ENCODE results near the gene ATP10D. TPM values are rescaled to one million over a fixed set of nuclear protein-coding genes. Genes with fewer than 3 reads are reported as not detected.

The ATP10D gene
- total RNA-seq, 1 donor from 2014 or later = 12.9 TPM

GRCh38 chr4:47612116-47613023 is 127.3 kb downstream of the ATP10D start:
- H3K27ac Mint-ChIP-seq (ENCODE audit: unreplicated experiment) = no peak overlapping the region
- H3K4me1 Mint-ChIP-seq (ENCODE audit: low read depth, unreplicated experiment) = no peaks in the 10 kb centered on the region
- TF ChIP-seq, protein P1, sequence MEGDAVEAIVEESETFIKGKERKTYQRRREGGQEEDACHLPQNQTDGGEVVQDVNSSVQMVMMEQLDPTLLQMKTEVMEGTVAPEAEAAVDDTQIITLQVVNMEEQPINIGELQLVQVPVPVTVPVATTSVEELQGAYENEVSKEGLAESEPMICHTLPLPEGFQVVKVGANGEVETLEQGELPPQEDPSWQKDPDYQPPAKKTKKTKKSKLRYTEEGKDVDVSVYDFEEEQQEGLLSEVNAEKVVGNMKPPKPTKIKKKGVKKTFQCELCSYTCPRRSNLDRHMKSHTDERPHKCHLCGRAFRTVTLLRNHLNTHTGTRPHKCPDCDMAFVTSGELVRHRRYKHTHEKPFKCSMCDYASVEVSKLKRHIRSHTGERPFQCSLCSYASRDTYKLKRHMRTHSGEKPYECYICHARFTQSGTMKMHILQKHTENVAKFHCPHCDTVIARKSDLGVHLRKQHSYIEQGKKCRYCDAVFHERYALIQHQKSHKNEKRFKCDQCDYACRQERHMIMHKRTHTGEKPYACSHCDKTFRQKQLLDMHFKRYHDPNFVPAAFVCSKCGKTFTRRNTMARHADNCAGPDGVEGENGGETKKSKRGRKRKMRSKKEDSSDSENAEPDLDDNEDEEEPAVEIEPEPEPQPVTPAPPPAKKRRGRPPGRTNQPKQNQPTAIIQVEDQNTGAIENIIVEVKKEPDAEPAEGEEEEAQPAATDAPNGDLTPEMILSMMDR (IDR thresholded peaks at IDR 0.05; ENCODE audit: partially characterized antibody, unreplicated experiment) = no peak
- no peaks in the 10 kb centered on the region for H3K36me3 Mint-ChIP-seq (ENCODE audit: unreplicated experiment)
- H3K9me3 Mint-ChIP-seq (ENCODE audit: unreplicated experiment) = no peaks in the 10 kb centered on the region
- H3K27me3 Mint-ChIP-seq (ENCODE audit: unreplicated experiment) = no peaks in the 10 kb centered on the region
- no peak for DNase-seq
- H3K4me3 Mint-ChIP-seq (ENCODE audit: unreplicated experiment) = no peak overlapping the region

GRCh38 chr4:47615385-47615784 is 130.3 kb downstream of the ATP10D start:
- H3K27ac Mint-ChIP-seq (ENCODE audit: unreplicated experiment) = no peak overlapping the region
- H3K27me3 Mint-ChIP-seq (ENCODE audit: unreplicated experiment) = no peaks in the 10 kb centered on the region
- no peaks in the 10 kb centered on the region for H3K4me1 Mint-ChIP-seq (ENCODE audit: low read depth, unreplicated experiment)
- no peaks in the 10 kb centered on the region for H3K36me3 Mint-ChIP-seq (ENCODE audit: unreplicated experiment)
- TF ChIP-seq, protein P1 (IDR thresholded peaks at IDR 0.05; ENCODE audit: partially characterized antibody, unreplicated experiment) = no peak
- DNase-seq = no peak
- peaks cover 1% of the 10 kb centered on the region for H3K9me3 Mint-ChIP-seq (ENCODE audit: unreplicated experiment)
- no peak overlapping the region for H3K4me3 Mint-ChIP-seq (ENCODE audit: unreplicated experiment)

GRCh38 chr4:47617607-47618006 is 132.5 kb downstream of the ATP10D start:
- no peaks in the 10 kb centered on the region for H3K4me1 Mint-ChIP-seq (ENCODE audit: low read depth, unreplicated experiment)
- H3K27me3 Mint-ChIP-seq (ENCODE audit: unreplicated experiment) = no peaks in the 10 kb centered on the region
- TF ChIP-seq, protein P1 (IDR thresholded peaks at IDR 0.05; ENCODE audit: partially characterized antibody, unreplicated experiment) = no peak
- no peak overlapping the region for H3K4me3 Mint-ChIP-seq (ENCODE audit: unreplicated experiment)
- H3K36me3 Mint-ChIP-seq (ENCODE audit: unreplicated experiment) = peaks cover 2% of the 10 kb centered on the region
- no peak overlapping the region for H3K27ac Mint-ChIP-seq (ENCODE audit: unreplicated experiment)
- peaks cover 1% of the 10 kb centered on the region for H3K9me3 Mint-ChIP-seq (ENCODE audit: unreplicated experiment)
- DNase-seq = no peak

DNA sequence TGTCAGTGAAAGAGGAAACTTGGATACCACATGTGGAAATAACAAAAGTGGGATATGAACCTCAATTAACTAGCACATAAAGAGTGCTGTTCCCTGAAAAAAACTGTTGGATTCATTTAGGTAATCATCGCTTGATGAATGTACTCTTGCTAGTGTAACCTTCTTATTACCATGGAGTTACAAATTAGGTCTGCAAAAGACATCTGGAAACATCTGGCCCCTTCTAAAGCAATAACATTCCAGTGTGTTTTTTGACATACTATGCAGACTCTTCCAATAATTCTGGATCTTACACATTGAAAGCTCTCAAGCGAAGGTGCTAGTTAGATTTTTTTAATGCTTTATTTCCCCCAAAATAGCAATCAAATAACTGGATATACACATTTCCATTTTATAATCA is 134.6 kb downstream of the ATP10D start:
- peaks cover 4% of the 10 kb centered on the region for H3K36me3 Mint-ChIP-seq (ENCODE audit: unreplicated experiment)
- no peak overlapping the region for H3K4me3 Mint-ChIP-seq (ENCODE audit: unreplicated experiment)
- peaks cover 1% of the 10 kb centered on the region for H3K9me3 Mint-ChIP-seq (ENCODE audit: unreplicated experiment)
- no peaks in the 10 kb centered on the region for H3K4me1 Mint-ChIP-seq (ENCODE audit: low read depth, unreplicated experiment)
- no peaks in the 10 kb centered on the region for H3K27me3 Mint-ChIP-seq (ENCODE audit: unreplicated experiment)
- H3K27ac Mint-ChIP-seq (ENCODE audit: unreplicated experiment) = no peak overlapping the region
- DNase-seq = no peak
- TF ChIP-seq, protein P1 (IDR thresholded peaks at IDR 0.05; ENCODE audit: partially characterized antibody, unreplicated experiment) = no peak

DNA sequence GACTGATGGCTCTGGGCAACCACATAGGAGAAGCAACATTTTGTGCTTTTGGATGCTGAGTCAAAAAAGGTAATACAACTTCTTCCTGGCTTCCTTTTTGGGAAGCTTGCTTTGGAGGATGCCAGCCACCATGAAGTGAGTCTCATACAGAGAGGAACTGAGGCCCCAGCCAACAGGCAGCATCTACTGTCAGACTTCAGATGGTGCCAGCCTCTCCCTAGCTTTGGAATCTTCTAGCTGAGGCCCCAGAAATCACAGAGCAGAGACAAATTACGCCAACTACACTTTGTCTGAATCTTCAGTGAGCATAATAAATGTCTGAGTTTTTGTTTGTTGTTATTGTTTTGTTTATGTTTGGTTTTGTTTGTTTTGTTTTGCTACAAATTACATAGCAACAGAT is 136.1 kb downstream of the ATP10D start:
- H3K27ac Mint-ChIP-seq (ENCODE audit: unreplicated experiment) = no peak overlapping the region
- no peaks in the 10 kb centered on the region for H3K27me3 Mint-ChIP-seq (ENCODE audit: unreplicated experiment)
- no peaks in the 10 kb centered on the region for H3K4me1 Mint-ChIP-seq (ENCODE audit: low read depth, unreplicated experiment)
- DNase-seq = no peak
- H3K9me3 Mint-ChIP-seq (ENCODE audit: unreplicated experiment) = peaks cover 1% of the 10 kb centered on the region
- H3K4me3 Mint-ChIP-seq (ENCODE audit: unreplicated experiment) = no peak overlapping the region
- TF ChIP-seq, protein P1 (IDR thresholded peaks at IDR 0.05; ENCODE audit: partially characterized antibody, unreplicated experiment) = no peak
- peaks cover 4% of the 10 kb centered on the region for H3K36me3 Mint-ChIP-seq (ENCODE audit: unreplicated experiment)
